Stimulated activated CD8-positive, alpha-beta memory T cell treated with anti-CD3 and anti-CD28 coated beads, Interleukin-2, amount 100 ng/mL, for 48 hours (primary cell): Measurements from ENCODE around the gene TEX13D.
"Not testable (repeated sequence)": the region's sequence is repeated elsewhere in the genome, so short reads cannot be mapped to it uniquely, and the experiment has no call there.

Source experiments
- DNase-seq, 2 donors: peaks; one replicate each; pipeline ENCODE4 v3.0.0-alpha.2; 2020; ENCODE audit warnings: low read depth in 2 of 2

Gene TEX13D

DNA sequence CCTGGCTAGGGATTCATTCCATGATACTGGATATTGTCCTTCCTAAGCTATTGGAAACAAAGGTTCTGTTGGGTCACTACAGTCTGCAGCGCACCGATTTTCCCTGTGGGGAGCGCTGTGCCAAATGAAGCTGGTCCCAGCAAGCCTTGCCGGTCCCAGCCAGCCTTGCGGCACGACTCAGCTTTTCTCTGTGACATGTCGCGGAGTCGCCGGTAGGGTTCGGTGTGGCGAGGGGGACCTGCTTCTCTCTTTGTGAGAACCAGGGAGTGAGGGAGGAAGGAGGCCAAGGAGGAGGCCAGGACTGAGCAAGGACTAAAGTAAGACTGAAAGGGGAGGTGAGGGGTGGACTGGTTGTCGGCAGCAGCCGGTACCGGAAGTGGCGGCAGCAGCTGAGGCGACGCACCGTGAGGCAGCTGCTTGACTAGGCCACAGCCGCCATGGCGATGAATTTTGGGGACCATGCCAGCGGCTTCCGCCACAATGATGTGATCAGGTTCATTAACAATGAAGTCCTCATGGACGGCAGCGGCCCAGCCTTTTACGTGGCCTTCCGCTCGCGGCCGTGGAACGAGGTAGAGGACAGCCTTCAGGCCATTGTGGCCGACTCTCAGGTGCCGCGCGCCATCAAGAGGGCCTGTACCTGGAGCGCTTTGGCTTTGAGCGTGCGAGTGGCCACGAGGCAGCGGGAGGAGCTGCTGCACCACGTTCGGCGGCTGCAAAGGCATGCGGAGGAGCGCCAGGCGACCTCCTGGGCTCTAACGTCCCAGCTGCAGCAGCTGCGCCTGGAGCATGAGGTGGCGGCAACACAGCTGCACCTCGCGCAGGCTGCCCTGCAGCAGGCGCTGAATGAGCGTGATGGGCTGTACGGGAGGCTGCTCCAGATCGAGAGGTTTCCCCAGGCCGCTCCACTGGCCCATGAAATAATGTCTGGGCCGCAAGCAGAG is at the start of gene TEX13D:
Gene TEX13D, plus strand, starts transcription at position 180 of the 944 bp plus-strand sequence. Its CDS starts 258 bp downstream, at position 438.
- no peak for DNase-seq

DNA sequence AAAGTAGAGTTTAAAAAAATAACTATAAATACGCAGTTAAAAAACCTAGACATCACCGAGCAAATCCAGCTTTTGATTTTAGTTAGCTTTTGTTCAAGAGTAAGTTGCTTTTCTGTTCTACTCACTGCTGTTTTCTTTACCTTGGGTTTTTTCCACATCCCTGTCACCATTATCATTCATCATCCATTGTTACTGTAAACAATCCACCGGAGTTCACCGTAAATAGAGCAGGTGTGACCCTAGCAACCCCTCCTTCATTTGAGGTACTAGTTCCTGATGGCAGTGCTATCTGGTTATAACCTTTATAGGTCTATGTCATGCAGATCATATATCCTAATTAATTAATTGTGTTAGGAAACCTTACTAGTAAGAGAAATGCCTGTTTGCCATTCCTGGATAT is 43.0 kb upstream of the TEX13D start:
- DNase-seq, result no peak

DNA sequence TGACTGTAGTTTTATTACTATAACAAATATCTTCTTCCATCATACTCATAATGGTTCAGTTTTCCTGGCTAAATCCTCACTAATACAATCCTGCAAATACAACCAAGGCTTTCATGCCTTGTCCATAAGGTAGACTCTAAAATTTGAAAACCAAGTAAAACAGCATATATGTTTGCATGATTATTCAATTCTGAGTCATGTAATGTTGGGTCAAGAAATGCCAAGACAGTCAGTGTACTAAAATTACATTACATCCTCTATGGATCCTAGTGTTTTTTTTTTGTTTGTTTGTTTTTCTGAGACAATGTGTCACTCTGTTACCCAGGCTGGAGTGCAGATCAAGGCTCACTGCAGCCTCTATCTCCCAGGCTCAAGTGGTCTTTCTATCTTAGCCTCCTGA is 38.6 kb upstream of the TEX13D start:
- no peak for DNase-seq

DNA sequence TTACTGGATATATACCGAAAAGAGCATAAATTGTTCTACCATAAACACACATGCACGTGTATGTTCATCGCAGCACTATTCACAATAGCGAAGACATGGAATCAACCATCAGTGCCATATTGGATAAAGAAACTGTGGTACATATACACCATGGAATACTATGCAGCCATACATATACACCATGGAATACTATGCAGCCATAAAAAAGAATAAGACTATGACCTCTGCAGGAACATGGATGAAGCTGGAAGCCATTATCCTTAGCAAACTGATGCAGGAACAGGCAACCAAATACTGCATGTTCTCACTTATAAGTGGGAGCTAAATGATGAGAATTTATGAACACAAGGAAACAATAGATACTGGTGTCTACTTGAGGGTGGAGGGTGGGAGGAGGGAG is 33.1 kb upstream of the TEX13D start:
- DNase-seq, result not testable (repeated sequence)

DNA sequence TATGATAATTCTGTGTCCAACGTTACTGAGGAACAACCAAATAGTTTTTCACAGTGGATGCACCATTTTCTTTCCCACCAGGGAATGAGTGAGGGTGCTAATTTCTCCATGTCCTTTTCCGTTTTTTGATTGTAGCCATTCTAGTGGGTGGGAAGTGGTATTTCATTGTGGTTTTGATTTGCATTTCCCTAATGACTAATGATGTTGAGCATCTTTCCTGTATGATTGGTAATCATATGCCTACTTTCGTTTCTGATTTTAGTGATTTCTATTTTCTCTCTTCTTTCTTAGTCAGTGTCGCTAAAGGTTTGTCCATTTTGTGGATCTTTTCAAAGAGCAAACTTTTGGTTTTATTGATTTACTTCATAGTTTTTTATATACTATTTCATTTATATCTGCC is 32.1 kb upstream of the TEX13D start:
- no peak for DNase-seq

DNA sequence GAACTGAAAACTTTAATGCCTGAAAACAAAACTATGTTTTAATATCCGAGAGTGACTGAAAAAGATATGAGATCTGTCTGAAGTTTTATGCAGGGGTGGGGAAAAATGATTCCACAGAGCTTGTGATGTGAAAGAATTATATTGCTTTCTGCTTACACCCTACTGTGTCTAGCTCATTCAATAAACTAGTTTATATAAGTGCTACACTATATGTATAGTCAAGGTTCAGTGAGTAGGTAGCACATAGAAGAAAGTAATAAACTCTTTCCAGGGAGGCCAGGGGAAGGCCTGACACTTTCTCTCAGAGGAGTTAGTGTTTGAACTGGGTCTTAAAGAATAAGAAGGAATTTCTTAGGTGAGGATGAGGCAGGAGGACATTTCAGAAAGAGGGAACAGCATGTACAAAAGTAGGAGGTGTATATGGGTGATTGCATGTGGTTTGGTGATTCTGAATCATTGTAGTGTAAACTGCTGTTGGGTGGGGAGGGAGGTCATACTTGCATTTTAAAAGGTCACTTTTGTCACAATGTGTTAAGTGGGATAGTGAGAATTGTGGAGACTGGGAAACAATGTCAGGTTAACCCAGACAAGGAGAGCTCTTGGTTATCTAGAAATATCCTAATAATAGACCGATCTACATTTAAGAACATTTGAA is 25.1 kb upstream of the TEX13D start:
- DNase-seq, result no peak

DNA sequence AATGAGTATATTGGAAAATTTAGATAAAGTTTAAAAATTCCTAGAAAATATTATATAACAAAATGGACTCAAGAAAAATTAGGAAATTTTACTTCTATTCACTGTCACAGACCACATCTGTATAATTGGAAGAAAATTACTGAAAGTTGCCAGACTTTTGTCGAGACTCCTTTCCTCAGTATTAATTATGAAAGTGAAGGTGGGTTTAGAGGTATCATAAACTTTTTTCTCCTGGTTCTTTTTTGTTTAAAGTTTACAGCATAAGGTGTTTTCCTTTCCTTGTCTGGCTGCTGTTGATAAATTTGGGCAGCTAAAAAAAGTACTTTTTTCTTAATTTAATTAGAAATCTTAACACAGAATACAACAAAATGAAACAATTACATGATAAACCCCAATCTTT is 6.7 kb upstream of the TEX13D start:
- no peak for DNase-seq

DNA sequence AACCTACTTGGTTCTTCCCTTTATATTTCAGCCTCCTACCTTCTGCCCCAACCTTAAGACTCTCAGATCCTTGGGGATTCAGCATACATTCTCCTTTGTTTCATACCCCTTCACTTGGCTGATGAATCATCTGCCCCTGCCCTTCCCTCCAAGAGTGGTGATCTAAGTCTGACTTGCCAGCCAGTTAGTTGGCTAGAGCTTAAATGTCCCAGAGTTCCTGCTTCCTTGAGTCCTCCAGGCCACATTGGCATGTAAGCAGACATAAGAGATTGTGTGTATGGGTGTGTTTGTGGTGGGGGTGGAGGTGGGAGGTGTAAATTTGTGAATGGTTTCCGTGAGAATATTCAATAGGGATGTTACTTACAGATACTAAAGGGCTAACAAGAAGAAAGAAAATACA is 3.7 kb upstream of the TEX13D start:
- no peak for DNase-seq

DNA sequence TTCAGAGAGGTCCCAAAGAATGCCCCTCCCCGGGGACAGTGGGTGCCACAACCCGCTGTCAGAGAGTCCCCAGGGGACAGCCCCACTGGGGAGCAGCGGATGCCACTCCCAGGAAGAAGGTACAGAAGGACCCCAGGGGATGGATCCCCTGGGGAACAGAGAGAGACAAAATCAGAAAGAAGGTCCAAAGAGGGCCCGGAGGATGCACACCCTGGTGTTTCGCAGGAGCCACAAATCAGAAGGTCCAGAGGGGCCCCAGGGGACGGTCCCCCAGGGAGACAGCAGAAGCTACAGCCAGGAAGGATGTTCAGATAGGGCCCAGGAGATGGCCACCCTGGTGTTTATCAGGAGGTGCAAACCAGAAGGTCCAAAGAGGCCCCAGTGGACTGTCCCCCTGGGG is 1.4 kb downstream of the TEX13D start:
- DNase-seq, result no peak

DNA sequence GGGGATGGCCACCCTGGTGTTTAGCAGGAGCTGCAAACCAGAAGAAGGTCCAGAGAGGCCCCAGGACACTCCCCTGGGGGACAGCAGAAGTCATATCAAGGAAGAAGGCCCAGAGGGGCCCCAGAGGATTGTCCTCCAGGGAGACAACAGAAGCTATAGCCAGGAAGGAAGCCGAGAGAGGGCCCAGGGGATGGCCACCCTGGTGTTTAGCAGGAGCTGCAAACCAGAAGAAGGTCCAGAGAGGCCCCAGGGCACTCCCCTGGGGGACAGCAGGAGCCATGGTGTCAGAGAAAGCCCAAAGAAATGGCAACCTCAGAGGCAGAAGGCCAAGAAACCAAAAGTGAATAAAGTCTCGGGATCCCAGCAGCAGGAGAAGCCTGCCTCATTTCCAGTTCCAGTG is 2.1 kb downstream of the TEX13D start:
- DNase-seq, result not testable (repeated sequence)

DNA sequence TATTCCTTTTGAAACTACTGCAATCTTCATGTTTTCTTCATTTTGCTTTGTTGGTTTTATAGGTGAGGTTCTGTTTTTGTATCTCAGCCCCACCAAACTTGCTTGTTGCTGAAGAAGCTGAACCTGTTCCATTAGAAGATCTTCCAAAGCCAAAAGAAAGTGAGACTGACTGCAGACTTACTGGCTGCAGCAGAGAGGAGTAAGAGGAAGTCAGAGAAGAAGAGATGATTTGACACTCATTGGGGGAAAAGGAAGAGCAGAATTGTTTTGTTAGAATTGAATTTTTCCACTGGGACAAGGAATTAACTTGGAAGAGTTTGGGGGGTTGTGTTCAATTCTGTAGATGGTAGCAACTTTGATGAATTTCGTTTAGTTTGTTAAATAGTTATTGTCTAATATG is 3.1 kb downstream of the TEX13D start:
- DNase-seq, result no peak

DNA sequence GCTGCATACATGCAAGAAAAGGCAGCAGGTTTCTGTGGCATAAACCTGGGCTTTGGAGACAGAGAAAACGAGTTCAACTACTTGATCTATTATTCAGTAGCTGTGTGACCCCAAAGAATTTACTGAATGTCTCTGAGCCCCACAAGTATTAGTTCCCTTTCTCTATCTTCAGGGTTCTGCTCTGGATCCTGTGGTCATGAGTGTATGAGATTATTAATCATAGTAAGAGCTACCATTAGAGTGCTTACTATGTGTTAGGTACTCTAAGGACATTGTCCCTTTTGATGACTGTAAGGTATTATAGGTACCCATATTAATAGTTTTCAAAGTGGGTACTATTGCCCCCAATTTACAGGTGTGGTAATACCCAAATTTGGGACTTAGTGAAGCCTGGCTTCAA is 5.5 kb downstream of the TEX13D start:
- no peak for DNase-seq

DNA sequence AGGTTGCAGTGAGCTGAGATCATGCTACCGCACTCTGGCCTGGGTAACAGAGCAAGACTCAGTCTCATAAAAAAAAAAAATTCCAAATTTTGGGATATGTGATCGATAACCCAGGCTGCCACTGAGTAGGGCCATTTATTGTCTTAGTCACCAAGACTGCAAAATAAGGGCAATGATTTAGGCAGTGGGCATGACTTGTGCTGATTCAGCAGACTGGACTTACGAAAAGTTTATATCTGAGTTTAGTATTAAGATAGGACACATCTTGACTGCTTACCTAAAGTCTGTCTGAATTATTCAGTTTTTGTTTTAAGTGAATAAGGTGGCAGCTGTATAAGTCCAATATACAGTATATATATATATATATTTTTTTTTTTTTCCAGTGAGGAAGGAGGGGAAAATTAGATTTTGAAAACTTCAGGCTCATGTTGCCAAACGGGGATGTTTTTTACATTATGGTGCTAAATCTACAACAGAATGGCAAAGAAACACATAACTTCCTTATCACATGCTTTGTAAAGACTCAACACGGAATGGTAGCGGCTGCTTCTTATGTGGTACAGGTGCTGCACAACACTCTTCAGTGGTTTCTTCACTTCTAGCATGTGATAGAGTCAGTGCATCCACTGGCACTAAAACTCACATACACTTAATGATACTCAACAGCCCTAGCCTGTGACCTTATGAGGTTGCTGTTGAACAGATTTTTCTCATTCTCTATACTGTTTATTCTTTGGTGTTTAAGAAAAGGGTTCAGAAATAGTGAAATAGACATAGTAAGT is 6.5 kb downstream of the TEX13D start:
- no peak for DNase-seq

DNA sequence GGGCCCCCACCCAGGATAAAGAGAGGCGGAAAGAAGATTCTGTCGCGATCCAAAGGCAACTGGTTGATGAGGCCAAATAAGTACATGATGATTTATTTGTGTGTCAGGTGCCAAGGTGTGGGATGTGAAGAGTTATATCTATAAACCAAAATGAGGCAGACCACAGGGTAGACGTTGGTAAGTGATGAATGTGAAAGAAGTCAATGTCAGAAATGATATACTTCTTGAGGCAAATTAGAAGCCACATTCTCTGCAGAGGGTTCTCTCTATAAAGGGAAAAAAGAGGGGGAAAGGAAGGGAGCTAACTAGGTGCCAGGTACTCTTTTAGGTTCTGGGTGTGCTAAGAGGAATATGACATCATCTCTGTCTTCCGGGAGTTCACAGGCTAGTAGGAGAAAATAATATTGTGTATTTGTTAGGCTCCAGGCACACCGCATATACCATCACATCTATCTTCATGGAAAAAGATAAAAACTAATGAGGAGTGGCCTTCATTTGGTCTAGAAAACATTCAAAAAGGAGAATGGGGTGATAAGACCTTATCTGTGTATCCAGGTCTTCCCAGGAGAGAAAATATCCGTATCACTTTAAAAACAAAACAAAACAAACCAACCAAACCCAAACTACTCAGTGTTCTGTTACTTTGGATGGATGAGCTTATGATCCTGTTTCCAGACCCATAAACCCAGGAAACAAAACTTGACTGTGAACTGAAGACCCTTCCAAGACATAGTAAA is 9.1 kb downstream of the TEX13D start:
- no peak for DNase-seq

DNA sequence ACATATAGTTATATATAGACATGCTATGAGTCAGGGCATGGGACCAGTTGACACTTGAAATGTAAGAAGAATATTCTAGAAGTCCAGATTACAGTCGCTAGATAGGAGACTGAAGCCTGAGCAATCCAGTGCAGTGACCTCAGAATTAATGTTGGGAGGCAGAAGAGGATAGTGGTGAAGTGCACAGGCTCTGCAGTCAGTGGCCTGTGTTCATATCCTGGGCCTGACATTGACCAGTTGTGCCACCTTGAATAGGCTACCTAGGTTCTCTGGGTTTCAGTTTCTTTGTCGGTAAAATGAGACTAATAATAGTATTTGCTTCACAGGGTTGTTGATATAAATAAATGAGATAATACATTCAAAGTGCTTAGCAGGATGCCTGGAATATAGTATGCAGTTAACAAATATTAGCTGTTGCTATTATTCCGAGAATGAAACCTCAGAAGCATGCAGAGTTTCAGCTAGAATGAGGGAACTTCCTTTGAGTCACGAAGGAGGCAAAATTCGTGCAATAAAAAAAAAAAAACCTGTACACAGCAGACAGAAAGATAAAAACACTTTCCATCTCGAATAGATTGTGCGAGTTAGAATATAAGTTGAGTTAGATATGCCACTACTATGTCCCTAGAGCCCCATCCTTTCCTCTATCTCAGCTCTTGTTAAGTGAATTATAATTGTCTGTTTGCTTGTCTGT is 9.9 kb downstream of the TEX13D start:
- DNase-seq, result no peak

DNA sequence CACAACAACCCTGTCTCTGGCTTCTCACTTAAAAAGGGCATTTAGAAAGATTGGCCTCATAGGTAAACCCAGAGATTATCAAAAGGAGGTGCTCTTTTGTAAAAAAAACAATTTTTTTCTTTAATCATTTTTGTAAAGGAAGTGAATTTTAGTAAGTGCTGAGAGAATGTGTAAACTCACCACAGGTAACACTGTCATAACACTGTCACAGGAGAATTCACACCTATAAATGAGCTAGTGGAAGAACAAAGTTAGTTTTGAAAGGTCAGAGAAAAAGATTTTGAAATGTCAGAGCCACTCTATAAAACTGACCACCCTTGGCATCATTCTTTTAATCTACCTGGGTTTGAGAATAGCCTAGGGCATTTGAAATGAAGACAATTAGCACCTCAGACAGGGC is 10.6 kb downstream of the TEX13D start:
- DNase-seq, result no peak

DNA sequence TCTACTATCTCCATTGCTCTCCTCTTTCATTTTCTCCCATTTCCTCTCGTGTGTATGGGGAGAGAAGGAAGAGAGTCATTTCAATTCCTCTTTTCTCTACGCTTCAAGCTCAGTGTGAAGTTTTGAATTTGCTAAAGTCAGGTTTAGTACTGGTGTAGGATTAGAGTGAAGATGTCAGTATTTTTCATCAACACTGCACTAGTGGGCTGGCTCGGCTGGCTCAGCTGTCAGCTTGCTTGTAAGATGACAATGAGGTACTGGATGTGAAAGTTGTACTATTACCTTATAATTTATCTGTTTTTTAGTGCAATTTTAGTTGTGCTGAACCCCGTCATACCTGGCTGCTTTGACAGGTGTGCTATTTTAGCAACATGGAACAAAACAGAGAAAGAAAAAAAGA is 11.8 kb downstream of the TEX13D start:
- no peak for DNase-seq

DNA sequence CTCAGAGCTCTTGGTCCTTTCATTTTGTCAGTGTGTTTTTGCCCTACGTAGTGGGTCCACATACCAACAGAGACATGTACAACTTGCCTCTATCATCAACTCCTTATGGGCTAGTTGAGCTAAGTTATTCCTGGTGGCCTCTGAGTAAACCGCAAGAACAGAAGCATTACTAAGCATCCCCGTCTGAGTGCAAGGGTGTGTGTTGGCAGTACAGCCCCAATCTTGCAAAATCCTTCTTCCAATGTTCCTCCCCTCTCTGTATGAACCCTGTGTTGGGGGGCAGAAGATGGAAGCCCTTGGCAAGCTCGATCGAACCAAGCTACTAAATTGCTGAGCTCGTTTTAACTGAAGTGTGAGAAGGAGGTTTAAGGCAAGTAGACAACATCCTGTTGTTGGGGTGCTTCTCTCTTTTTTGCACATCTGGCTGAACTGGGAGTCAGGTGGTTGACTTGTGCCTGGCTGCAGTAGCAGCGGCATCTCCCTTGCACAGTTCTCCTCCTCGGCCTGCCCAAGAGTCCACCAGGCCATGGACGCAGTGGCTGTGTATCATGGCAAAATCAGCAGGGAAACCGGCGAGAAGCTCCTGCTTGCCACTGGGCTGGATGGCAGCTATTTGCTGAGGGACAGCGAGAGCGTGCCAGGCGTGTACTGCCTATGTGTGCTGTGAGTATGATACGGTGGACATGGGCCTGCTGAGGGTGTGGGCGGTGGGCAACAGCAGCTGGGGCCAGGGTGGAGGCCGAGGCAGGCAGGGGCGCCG is 13.8 kb downstream of the TEX13D start, which contains the start of gene SH2D1A:
Gene SH2D1A, plus strand, starts transcription at position 447 of the 760 bp plus-strand sequence. Its CDS starts 80 bp downstream, at position 527.
- DNase-seq, result no peak

DNA sequence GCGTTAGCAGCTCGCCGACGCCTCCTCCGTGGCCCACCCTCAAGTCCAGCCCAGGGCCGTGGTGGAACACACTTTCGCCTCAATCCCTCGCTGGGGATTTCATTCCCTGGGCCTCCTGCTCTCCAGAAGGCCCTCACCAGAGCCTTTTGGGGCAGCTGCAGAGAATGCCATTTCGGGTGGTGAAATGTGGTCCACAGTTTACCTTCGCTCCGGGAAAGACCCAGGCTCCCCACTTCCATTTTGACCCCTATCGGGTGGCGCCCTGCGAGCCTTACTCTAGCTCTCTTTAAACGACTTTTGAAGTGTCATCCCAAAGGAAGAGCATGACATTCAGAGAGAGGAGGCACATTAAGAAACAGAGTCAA is 14.4 kb downstream of the TEX13D start:
- no peak for DNase-seq

DNA sequence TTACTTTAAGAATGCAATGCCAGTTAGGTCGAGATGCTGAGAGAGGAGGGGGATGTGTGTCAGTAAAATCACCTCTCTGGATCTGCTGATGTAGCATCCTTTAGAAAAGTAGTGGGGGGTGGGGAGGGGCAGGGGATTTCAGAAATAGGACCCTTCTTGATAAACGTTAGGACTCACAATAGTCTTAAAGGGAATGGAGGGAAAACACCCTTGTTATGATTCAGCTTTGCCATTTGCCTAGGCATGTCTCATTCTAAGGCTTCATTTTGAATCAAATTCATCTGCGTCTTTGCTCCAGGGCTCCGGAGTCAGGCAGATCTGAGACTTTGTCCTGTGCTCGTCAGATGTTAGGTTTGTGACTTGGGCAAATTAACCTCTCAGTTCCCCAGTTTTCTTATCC is 14.8 kb downstream of the TEX13D start:
- DNase-seq, result no peak
